ENCODE data around the gene STK11. TPM values are rescaled to one million over a fixed set of nuclear protein-coding genes. Genes with fewer than 3 reads are reported as not detected.

Gene STK11
- polyA plus RNA-seq, 2 of the 4 experiments (the other 2 are of a cell fraction) = 16.2 to 33.6 TPM

- TF ChIP-seq, protein P1, sequence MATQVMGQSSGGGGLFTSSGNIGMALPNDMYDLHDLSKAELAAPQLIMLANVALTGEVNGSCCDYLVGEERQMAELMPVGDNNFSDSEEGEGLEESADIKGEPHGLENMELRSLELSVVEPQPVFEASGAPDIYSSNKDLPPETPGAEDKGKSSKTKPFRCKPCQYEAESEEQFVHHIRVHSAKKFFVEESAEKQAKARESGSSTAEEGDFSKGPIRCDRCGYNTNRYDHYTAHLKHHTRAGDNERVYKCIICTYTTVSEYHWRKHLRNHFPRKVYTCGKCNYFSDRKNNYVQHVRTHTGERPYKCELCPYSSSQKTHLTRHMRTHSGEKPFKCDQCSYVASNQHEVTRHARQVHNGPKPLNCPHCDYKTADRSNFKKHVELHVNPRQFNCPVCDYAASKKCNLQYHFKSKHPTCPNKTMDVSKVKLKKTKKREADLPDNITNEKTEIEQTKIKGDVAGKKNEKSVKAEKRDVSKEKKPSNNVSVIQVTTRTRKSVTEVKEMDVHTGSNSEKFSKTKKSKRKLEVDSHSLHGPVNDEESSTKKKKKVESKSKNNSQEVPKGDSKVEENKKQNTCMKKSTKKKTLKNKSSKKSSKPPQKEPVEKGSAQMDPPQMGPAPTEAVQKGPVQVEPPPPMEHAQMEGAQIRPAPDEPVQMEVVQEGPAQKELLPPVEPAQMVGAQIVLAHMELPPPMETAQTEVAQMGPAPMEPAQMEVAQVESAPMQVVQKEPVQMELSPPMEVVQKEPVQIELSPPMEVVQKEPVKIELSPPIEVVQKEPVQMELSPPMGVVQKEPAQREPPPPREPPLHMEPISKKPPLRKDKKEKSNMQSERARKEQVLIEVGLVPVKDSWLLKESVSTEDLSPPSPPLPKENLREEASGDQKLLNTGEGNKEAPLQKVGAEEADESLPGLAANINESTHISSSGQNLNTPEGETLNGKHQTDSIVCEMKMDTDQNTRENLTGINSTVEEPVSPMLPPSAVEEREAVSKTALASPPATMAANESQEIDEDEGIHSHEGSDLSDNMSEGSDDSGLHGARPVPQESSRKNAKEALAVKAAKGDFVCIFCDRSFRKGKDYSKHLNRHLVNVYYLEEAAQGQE (IDR thresholded peaks at IDR 0.05) = no peak
- TF ChIP-seq FOSB (CRISPR knock-in tag; IDR thresholded peaks at IDR 0.05) (no peak), ESRRA (IDR thresholded peaks at IDR 0.05; ENCODE audit: borderline replicate concordance, low read length) (no peak)
Measured at GRCh38 chr19:1219786-1220476, 14.4 kb downstream of the STK11 start (continued).

GRCh38 chr19:1220477-1220930 is 14.9 kb downstream of the STK11 start:
- FAIRE-seq (no peak), DNase-seq (ENCODE audit: low read depth in 1 of 2, low spot score in 1 of 2) (peak in 1 of 2 experiments; percentile 50), ATAC-seq (peak in 1 of 2 experiments; percentile 61; a peak in 3 of 6 replicates)
- WGBS (ENCODE audit: missing lambda C conversion rate) = 80% methylated on average over 4 of the region's 33 CpGs
- H3K4me3 ChIP-seq = no peak overlapping the region
- TF ChIP-seq CTCF (IDR thresholded peaks at IDR 0.05) = 0 out of 3 replicates have a peak, but pooled peaks have one; percentile 14
- no peak for TF ChIP-seq RCOR1 (IDR thresholded peaks at IDR 0.05; ENCODE audit: low read depth, low read length)
- H3K4me1 ChIP-seq = peaks cover 20% of the 10 kb centered on the region
- no peak overlapping the region for H3K27ac ChIP-seq
- ChIA-PET POLR2A (no interaction called here), CTCF (interaction anchor here (0.8 to 5.3 kb wide), 16 partner anchors 10 to 114 kb away, joined by 3 to 38 read pairs (median 9); partner anchors contain the start of genes ATP5F1D, CBARP and CIRBP)
- no peaks in the 10 kb centered on the region for H3K9me3 ChIP-seq
- H3K4me2 ChIP-seq = no peak overlapping the region

GRCh38 chr19:1220976-1221903 is 15.7 kb downstream of the STK11 start:
- H3K27ac ChIP-seq = 0 out of 6 replicates have a peak overlapping the region, but pooled peaks of 1 of the 2 experiments have one; percentile 48
- CTCF ChIA-PET = interaction anchor here (0.6 to 5.3 kb wide), 23 partner anchors 9 to 202 kb away, joined by 3 to 38 read pairs (median 6); partner anchors contain the start of genes ATP5F1D, CBARP and CIRBP
- H3K4me3 ChIP-seq = no peak overlapping the region
- ATAC-seq (peak; percentile 45 to 76; a peak in 5 of 6 replicates), DNase-seq (ENCODE audit: low read depth in 1 of 2, low spot score in 1 of 2) (peak in 1 of 2 experiments; percentile 61), FAIRE-seq (no peak)
- peaks cover 14% of the 10 kb centered on the region; the same call in 1 of the 3 replicates for H3K4me1 ChIP-seq
- no peak overlapping the region for H3K4me2 ChIP-seq
- peak; percentile 31; the same call in 1 of the 3 replicates for TF ChIP-seq SMC3 (IDR thresholded peaks at IDR 0.05)
- no peak for TF ChIP-seq EHF (CRISPR knock-in tag; IDR thresholded peaks at IDR 0.05)
- no peak for TF ChIP-seq SREBF2 (IDR thresholded peaks at IDR 0.05)
- TF ChIP-seq CTCF (IDR thresholded peaks at IDR 0.05) = peak; percentile 45
- TF ChIP-seq RFX5 (IDR thresholded peaks at IDR 0.05) = no peak
- TF ChIP-seq MAFK (IDR thresholded peaks at IDR 0.05; ENCODE audit: partially characterized antibody) = no peak
- TF ChIP-seq RAD21 (conservative IDR thresholded peaks at IDR 0.05 in 1 of 2, IDR thresholded peaks at IDR 0.05 in 1 of 2) = peak; percentile 50 to 53; a peak in 4 of 5 replicates
- no peak for TF ChIP-seq HEYL (CRISPR knock-in tag; IDR thresholded peaks at IDR 0.05)
- H3K9me3 ChIP-seq = no peaks in the 10 kb centered on the region
- 67% methylated on average over 23 of the region's 38 CpGs for WGBS (ENCODE audit: missing lambda C conversion rate)
- POLR2A ChIA-PET = no interaction called here
